GM18505 (cell line): ENCODE data around the gene NUDT9.
A peak's percentile ranks its signal among the peaks of the same experiment; 100 is the strongest.
"Not testable (repeated sequence)": the region's sequence is repeated elsewhere in the genome, so short reads cannot be mapped to it uniquely, and the experiment has no call there.

Experiments used
- ATAC-seq: cut with Tn5 transposase; IDR thresholded peaks from one replicate; pipeline ENCODE4 v1.9.1; 2021; ENCODE audit not compliant: unreplicated experiment
- POLR2A ChIP-seq: IDR thresholded peaks from 4 replicates; pipeline ENCODE4 v1.6.1; 2011; ENCODE audit warnings: borderline replicate concordance; ENCODE audit not compliant: insufficient read depth, insufficient read length; ENCODE audit errors: extremely low read depth

The NUDT9 gene

DNA sequence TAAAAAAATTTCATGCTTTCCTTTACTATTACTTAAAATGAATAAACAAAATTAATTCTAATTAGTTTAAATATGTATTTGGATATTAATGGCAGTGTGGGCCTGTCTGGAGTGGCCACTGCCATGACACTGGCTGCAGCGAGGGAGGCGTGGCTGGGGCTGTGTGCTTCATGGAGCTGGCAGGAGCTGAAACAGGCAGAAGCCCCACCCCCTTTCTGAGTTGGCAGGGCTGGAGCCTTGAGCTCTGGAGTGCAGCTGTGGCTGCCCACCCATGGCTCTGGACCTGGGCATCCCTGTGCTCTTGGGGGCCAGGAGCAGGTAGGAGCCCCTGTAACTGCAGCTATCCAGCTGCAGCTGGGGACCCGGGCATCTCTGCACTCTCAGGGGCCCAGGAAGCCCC is 23.2 kb upstream of the NUDT9 start:
- no peak for ATAC-seq
- TF ChIP-seq POLR2A: no peak

DNA sequence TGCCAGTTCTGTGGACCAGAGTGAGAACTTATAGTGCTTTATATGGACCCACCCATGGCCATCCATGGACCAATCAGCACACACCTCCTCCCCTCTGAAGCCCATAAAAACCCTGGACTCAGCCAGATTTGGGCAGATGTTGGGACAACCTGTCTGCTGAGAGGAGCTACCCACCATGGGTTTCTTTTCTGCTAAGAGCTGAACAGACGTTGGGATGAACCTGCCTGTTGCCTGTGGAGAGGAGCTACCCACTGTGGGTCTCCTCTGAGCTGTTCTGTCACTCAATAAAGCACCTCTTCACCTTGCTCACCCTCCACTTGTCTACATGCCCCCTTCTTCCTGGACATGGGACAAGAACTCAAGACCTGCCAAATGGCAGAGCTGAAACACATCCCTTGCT is 22.4 kb upstream of the NUDT9 start:
- no peak for TF ChIP-seq POLR2A
- no peak for ATAC-seq

- ATAC-seq: not testable (repeated sequence)
Observed at GRCh38 chr4:87403732-87404131, 18.6 kb upstream of the NUDT9 start.

DNA sequence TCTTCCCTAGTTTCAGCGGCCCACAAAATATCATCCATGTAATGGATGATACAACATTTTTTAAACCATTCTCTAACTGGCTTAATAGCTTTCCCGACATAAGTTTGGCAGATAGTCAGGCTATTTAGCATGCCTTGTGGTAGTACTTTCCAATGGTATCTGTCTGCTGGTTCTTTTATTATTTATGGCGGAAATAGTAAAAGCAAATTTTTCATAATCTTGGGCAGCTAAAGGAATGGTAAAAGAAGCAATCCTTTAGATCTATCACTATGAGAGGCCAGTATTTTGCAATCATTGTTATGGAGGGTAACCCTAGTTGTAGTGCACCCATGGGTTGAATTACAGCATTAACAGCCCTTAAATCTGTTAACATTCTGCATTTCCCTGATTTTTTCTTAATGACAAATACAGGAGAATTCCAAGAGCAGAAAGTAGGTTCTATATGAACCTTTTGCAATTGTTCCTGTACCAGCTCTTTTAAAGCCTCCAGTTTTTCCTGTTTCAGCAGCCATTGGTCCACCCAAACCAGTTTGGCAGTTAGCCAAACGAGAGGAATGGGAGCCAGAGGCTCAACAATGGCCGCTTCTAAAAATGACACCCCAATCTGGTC is 17.1 kb upstream of the NUDT9 start:
- TF ChIP-seq POLR2A: no peak
- ATAC-seq: no peak

DNA sequence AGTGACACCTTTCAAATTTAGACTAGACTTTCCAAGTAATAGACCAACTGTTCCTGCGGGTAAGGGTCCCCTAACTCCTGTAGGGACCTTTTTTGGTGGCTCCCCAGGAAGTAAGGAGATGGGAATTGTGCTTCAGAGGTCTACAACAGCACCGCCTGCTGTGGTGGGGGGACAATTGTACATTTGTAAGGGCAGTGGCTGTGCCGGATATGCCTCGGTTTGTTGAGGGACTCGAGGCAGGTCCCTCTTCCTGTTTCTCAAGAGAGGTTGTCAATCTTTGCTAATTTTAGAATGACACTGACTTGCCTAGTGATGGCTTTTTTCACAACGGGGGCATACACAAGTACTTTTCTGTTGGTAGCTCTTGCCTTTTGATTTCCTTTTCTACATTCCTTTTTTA is 15.9 kb upstream of the NUDT9 start:
- ATAC-seq: peak; percentile 86
- TF ChIP-seq POLR2A: no peak

DNA sequence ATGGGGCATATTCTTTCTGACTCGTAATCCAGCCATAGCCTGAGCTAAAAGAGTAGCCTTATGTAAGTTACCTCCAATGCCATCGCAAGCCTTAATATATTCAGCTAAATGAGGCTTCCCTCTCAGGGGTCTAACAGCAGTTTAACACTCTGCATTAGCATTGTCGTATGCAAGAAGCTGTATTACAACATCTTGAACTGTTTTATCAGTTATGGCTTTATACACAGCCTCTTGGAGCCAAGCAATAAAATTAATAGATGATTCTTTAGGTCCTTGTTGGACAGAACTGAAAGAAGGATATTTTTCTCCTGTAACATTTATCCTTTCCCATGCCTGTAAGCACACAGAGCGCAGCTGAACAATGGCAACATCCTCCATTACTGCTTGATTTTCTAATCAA is 15.5 kb upstream of the NUDT9 start:
- ATAC-seq: not testable (repeated sequence)

DNA sequence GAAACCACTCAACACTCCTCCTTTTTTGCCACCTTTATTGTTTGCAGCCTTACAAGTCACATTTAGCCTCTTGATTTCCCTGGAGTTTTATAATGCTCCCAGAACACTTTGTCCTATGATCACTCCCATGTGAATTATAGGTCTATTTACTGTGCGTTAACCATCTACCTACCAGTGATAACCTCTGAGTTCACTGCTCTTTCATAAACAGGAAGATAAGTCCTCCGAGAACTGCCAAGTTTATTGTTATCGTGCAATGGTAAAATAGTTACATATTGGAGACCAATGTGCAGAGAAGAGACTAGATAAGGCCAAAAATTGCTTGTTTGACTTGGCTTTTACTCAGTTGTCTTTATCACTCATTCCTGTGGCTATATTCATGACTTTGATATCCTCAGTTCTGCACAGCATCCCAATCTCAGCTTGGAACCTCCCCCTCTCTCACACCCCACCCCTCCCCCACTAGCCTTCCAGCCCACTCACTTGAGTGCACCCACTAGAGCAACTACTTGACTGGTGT is 12.9 kb upstream of the NUDT9 start:
- ATAC-seq: no peak
- TF ChIP-seq POLR2A: no peak

DNA sequence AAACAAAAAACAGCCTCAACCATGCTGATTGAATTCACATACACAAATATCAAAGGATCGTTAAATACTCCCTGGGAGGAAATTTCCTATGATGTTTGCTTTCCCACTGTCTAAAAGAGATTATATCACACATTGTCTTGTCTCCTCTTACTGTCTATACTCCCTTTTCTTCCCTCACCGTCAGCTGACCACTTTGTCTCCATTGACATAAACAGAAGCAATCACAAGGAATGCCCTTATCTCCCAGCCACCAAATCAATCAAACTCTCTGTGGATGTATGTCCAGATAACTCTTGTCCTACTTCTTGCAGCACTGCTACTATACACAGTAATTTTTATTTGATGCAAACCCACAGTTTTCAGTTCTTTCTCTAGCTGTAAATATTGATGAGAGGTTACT is 12.2 kb upstream of the NUDT9 start:
- no peak for ATAC-seq
- TF ChIP-seq POLR2A: no peak

GRCh38 chr4:87410679-87411078 is 11.7 kb upstream of the NUDT9 start:
- no peak for ATAC-seq
- no peak for TF ChIP-seq POLR2A

DNA sequence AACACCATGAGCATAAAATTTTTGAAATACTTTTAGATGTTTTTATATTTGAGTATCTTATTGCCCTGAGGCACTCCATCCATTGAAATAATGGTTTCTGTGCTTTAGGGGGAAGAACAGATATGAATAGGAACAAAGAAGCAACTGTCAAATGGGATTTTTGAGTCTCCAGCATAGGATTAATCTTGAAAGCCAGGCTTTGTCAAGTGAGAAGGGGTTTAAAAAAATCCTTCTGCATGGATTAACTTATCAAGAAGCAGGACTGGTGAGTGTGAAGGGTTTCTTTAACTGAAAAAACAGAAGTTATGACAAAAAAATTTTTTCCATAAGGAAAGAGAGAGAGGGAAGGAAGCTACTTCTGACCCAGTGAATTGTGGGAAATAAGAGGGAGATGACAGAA is 7.6 kb upstream of the NUDT9 start:
- TF ChIP-seq POLR2A: no peak
- no peak for ATAC-seq

DNA sequence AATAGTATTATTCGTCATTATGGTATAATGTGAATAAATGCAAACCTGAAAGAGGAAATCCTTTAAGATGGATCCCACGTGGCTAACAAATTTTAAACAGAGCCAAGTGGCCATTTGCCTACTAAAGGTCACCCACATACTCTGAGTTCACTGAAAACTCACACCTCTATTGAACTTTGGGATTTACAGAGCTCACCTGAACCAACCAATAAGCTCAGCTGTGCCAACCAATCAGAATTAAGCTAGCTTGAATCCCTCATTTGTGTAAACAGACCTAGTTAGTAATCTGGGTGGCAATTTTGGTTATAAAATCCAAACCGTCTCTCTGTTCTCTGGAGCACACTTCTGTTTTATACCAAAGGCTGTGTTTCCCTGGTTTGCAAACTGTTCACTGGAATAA is 5.4 kb upstream of the NUDT9 start:
- no peak for TF ChIP-seq POLR2A
- ATAC-seq: no peak

GRCh38 chr4:87418410-87418809 is 4.0 kb upstream of the NUDT9 start:
- not testable (repeated sequence) for ATAC-seq

DNA sequence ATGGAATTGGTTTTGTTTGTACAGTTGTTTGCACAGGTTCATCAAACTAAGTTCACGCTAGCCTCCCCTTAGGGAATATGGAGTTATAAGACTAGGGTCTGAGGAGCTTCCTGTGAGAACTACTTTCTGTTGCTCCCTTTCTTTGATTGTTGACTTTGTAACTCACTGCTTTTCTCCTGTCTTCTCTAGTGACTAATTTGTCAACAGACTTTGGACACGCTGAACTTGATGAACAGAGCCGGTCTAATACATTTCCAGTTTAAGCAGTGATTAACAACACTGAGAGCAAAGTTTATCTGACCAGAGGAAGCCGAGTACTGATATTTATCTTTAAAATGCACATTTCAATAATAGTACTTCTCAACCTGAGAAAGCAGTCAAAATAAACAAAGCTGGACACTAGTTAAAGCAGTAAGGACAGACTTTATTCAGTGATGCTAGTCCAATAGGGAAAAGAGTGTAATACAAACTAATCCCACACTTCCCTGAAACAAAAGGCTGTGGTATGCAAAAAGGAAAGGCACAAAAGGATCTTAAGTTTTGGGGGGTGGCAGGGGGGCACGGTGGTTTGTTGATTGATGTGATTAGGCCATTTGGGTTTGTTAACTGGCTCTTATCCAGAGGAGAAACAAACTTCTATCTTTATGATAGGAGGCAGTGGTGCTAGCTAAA is 2.7 kb upstream of the NUDT9 start:
- no peak for ATAC-seq
- no peak for TF ChIP-seq POLR2A

- no peak for ATAC-seq
- TF ChIP-seq POLR2A: no peak
Observed at GRCh38 chr4:87420276-87420830, 2.0 kb upstream of the NUDT9 start.
